Astrocyte (in vitro differentiated cells and primary cell): ENCODE results near the gene TMEM81. TPM values are rescaled to one million over a fixed set of nuclear protein-coding genes. Genes with fewer than 3 reads are reported as not detected.

Source experiments
- DNase-seq: peaks from one replicate; pipeline ENCODE4 v3.0.0-alpha.2; 2010; ENCODE audit warnings: low read depth
- FAIRE-seq: peaks from 2 replicates; lab custom pipeline; 2011; peaks lifted over from hg19 to GRCh38; lab: Jason Lieb, UNC
- H2AFZ ChIP-seq: 2 replicates; pipeline ENCODE4 v1.6.0; 2012; ENCODE audit warnings: low read depth, low read length, inconsistent platforms
- H3K27ac ChIP-seq: 2 replicates; pipeline ENCODE4 v1.5.1; 2011; ENCODE audit warnings: low read depth, low read length, inconsistent platforms
- H3K27me3 ChIP-seq: 2 replicates; pipeline ENCODE4 v1.6.0; 2011; ENCODE audit warnings: low read length, inconsistent platforms; ENCODE audit not compliant: insufficient read depth
- H3K36me3 ChIP-seq: 2 replicates; pipeline ENCODE4 v1.5.1; 2011; ENCODE audit warnings: low read length, inconsistent platforms; ENCODE audit not compliant: insufficient read depth
- H3K4me1 ChIP-seq: 2 replicates; pipeline ENCODE4 v1.5.1; 2011; ENCODE audit warnings: low read length, inconsistent platforms; ENCODE audit not compliant: insufficient read depth
- H3K4me2 ChIP-seq: 2 replicates; pipeline ENCODE4 v1.6.0; 2012; ENCODE audit warnings: low read length, inconsistent platforms
- H3K4me3 ChIP-seq: 2 replicates; pipeline ENCODE4 v1.5.1; 2011; ENCODE audit warnings: low read depth, mild to moderate bottlenecking, low read length, inconsistent platforms; ENCODE audit not compliant: insufficient read depth
- H3K79me2 ChIP-seq: 2 replicates; pipeline ENCODE4 v1.6.0; 2012; ENCODE audit warnings: mild to moderate bottlenecking, low read length, inconsistent platforms; ENCODE audit not compliant: insufficient read depth
- H3K9ac ChIP-seq: 2 replicates; pipeline ENCODE4 v1.6.0; 2012; ENCODE audit warnings: mild to moderate bottlenecking, low read length, inconsistent platforms
- H3K9me3 ChIP-seq: 2 replicates; pipeline ENCODE4 v1.5.1; 2012; ENCODE audit warnings: low read depth, mild to moderate bottlenecking, low read length, inconsistent platforms; ENCODE audit not compliant: insufficient read depth
- H4K20me1 ChIP-seq: 2 replicates; pipeline ENCODE4 v1.6.0; 2012; ENCODE audit warnings: low read length, inconsistent platforms; ENCODE audit not compliant: insufficient read depth
- H3K27ac Mint-ChIP-seq: one replicate; pipeline ENCODE4 v1.8.0; 2021; ENCODE audit warnings: mild to moderate bottlenecking, mixed read lengths; ENCODE audit not compliant: unreplicated experiment
- H3K27me3 Mint-ChIP-seq: one replicate; pipeline ENCODE4 v1.8.0; 2021; ENCODE audit warnings: low read depth, mixed read lengths; ENCODE audit not compliant: unreplicated experiment
- H3K36me3 Mint-ChIP-seq: one replicate; pipeline ENCODE4 v1.8.0; 2021; ENCODE audit warnings: low read depth, mixed read lengths; ENCODE audit not compliant: unreplicated experiment
- H3K4me1 Mint-ChIP-seq: one replicate; pipeline ENCODE4 v1.8.0; 2021; ENCODE audit warnings: low read depth, mixed read lengths; ENCODE audit not compliant: unreplicated experiment
- H3K4me3 Mint-ChIP-seq: one replicate; pipeline ENCODE4 v1.8.0; 2021; ENCODE audit warnings: mild to moderate bottlenecking, moderate library complexity, mixed read lengths; ENCODE audit not compliant: unreplicated experiment
- H3K9me3 Mint-ChIP-seq: one replicate; pipeline ENCODE4 v1.8.0; 2021; ENCODE audit warnings: mild to moderate bottlenecking, mixed read lengths; ENCODE audit not compliant: unreplicated experiment
- EZH2 ChIP-seq: IDR thresholded peaks from 2 replicates; pipeline ENCODE4 v1.6.1; 2012; ENCODE audit warnings: mild to moderate bottlenecking, low read length, inconsistent platforms; ENCODE audit not compliant: insufficient read depth
- total RNA-seq: library from RNA; stranded (reverse); gene quantifications from 2 replicates; pipeline ENCODE4 v1.2.1, GENCODE V29; 2021
- TF ChIP-seq, protein P1 (sequence below): IDR thresholded peaks from 2 replicates; pipeline ENCODE4 v1.5.1; 2011; ENCODE audit warnings: low read depth, mild to moderate bottlenecking, inconsistent platforms, low read length, moderate library complexity; ENCODE audit not compliant: insufficient read depth

Gene TMEM81
- total RNA-seq, 1 donor from 2014 or later, result 4.8 TPM

DNA sequence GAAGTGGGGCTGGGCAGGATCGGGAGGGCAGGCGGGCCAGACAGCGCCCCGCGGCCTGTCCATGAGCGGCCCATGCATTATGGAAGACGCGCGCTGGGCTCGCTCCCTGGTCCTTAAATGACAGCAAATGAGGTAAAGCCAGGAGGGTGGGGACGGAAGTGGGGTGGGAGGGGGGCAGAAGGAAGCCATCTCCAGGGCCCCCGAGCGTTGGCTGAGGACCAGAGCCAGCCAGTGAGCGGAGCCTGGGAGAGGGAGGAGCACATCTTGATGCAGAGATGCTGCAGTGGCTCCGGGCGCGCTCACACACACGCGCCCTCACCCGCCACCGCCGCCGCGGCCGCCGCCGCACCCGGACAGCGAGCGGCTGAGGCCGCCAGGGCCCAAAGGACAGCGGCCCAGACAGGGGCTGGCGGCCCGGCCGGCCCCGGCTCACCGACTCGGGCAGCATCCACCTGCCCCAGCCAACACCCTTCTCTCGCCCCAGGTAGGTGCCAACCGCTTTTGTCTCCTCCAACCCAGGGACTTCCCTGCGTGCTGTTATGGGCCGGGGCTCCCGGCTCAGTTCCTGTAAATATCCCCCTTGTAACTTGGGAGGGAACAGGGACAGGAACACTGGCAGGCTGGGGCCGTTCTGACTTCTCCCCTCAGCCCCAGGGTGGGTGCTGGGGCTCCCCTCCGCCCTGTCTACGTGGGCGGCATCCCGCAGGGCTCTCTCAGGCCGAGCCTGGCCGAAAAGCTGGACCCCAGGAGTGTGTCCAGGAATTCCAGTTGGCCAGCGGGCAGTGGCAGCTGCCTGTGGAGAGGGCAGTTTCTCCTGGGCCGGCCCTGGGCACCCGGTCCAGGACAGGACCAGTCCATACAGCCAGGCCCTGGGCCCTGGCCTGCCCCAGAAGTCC lies 41.1 kb downstream of the TMEM81 start, which contains the start of gene CNTN2:
Gene CNTN2, plus strand, starts transcription at position 302 of the 896 bp plus-strand sequence. CDS start 9,974 bp downstream, outside the sequence.
- Histone ChIP-seq H2AFZ (no peak within 1 kb of the TSS), H3K27me3 (peaks cover 77% of the 10 kb centered on the region), H3K4me1 (no peaks in the 10 kb centered on the region), H3K27ac (no peak within 1 kb of the TSS), H3K4me2 (peak within 1 kb of the TSS; percentile 33), H4K20me1 (peaks cover 6% of the 10 kb centered on the region), H3K36me3 (no peaks in the 10 kb centered on the region), H3K9me3 (no peaks in the 10 kb centered on the region), H3K79me2 (no peaks in the 10 kb centered on the region), H3K9ac (no peak within 1 kb of the TSS), H3K4me3 (no peak within 1 kb of the TSS)
- FAIRE-seq (no peak), DNase-seq (no peak)
- no peaks in the 10 kb centered on the region for H3K4me1 Mint-ChIP-seq
- H3K4me3 Mint-ChIP-seq, result no peak within 1 kb of the TSS
- H3K9me3 Mint-ChIP-seq, result peaks cover 2% of the 10 kb centered on the region
- H3K27me3 Mint-ChIP-seq, result peaks cover 86% of the 10 kb centered on the region
- no peak within 1 kb of the TSS for H3K27ac Mint-ChIP-seq
- TF ChIP-seq, protein P1, sequence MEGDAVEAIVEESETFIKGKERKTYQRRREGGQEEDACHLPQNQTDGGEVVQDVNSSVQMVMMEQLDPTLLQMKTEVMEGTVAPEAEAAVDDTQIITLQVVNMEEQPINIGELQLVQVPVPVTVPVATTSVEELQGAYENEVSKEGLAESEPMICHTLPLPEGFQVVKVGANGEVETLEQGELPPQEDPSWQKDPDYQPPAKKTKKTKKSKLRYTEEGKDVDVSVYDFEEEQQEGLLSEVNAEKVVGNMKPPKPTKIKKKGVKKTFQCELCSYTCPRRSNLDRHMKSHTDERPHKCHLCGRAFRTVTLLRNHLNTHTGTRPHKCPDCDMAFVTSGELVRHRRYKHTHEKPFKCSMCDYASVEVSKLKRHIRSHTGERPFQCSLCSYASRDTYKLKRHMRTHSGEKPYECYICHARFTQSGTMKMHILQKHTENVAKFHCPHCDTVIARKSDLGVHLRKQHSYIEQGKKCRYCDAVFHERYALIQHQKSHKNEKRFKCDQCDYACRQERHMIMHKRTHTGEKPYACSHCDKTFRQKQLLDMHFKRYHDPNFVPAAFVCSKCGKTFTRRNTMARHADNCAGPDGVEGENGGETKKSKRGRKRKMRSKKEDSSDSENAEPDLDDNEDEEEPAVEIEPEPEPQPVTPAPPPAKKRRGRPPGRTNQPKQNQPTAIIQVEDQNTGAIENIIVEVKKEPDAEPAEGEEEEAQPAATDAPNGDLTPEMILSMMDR, result no peak
- peak; percentile 83 for TF ChIP-seq EZH2
- no peaks in the 10 kb centered on the region for H3K36me3 Mint-ChIP-seq

DNA sequence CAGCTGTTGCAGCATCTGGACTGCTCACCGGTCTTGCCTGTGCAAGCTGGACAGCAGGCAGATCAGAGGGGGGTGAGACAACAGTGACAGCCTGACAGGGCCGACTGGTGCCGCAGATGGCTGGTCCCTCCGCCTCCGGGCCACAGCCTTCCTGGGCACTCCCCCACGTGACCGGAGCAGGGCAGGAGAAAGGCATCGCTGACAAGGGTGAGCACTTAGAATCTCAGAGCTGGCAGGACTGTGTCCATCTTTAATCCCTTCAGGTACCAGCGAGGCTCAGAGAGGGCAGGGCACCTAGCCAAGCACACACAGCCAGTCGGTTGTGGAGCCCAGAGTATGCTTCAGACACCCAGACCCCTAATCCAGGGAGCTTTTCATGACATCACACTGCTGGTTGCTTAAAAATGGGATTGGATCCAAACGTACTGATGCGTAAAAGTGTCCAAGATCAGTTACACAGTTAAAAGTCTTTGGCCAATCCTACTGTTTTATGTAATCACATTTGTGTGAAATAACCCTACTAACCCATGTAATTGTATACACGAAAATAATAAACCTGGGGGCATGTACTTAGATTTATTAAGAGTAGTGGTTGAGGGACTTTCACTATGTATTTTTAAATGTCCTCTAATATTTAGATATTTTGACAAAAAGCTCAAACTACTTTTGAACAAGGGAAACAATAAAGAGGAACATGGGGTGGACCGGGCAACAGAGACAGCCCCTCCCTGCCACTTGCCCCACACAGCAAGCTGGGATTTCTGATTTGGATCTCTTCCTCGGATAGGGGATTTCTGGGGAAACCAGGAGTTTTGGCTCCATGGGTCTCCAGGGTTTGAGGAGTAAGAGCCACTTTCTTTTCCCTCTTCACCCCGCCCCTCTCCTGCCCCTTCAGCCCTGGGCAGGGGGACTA lies 42.0 kb downstream of the TMEM81 start:
- H4K20me1 ChIP-seq, result peaks cover 6% of the 10 kb centered on the region
- H3K4me3 ChIP-seq, result no peak overlapping the region
- no peaks in the 10 kb centered on the region for H3K4me1 ChIP-seq
- no peak overlapping the region for H2AFZ ChIP-seq
- peaks cover 73% of the 10 kb centered on the region for H3K27me3 ChIP-seq
- peaks cover 2% of the 10 kb centered on the region for H3K9me3 Mint-ChIP-seq
- H3K36me3 Mint-ChIP-seq, result no peaks in the 10 kb centered on the region
- DNase-seq (no peak), FAIRE-seq (no peak)
- TF ChIP-seq, protein P1, result no peak
- no peak for TF ChIP-seq EZH2
- no peaks in the 10 kb centered on the region for H3K36me3 ChIP-seq
- no peak overlapping the region for H3K4me2 ChIP-seq
- H3K79me2 ChIP-seq, result no peaks in the 10 kb centered on the region
- H3K27me3 Mint-ChIP-seq, result peaks cover 85% of the 10 kb centered on the region
- H3K9ac ChIP-seq, result no peak overlapping the region
- no peak overlapping the region for H3K27ac Mint-ChIP-seq
- H3K4me3 Mint-ChIP-seq, result no peak overlapping the region
- H3K27ac ChIP-seq, result no peak overlapping the region
- H3K4me1 Mint-ChIP-seq, result no peaks in the 10 kb centered on the region
- H3K9me3 ChIP-seq, result no peaks in the 10 kb centered on the region
